HG02588 (cell line): ENCODE results near the gene ANKRD49.
"Not testable (repeated sequence)": the region's sequence is repeated elsewhere in the genome, so short reads cannot be mapped to it uniquely, and the experiment has no call there.

Experiments
- ATAC-seq: cut with Tn5 transposase; IDR thresholded peaks from one replicate; pipeline ENCODE4 v1.9.1; 2021; ENCODE audit warnings: mild to moderate bottlenecking, moderate library complexity; ENCODE audit not compliant: unreplicated experiment

The ANKRD49 gene

DNA sequence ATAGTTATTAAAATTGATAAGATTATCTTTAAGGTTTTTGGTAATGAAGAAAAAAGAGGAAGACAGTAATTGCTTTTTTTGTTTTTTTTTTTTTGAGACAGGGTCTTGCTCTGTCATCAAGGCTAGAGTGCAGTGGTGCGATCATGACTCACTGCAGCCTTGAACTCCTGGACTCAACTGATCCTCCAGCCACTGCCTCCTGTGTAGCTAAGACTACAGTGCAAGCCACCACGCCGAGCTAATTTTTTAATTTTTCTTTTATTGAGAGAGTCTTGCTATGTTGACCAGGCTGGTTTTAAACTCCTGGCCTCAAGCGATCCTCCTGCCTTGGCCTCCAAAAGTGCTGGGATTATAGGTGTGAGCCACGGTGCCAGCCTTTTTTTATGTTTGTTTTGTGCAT, 12.7 kb downstream of the ANKRD49 start:
- not testable (repeated sequence) for ATAC-seq

DNA sequence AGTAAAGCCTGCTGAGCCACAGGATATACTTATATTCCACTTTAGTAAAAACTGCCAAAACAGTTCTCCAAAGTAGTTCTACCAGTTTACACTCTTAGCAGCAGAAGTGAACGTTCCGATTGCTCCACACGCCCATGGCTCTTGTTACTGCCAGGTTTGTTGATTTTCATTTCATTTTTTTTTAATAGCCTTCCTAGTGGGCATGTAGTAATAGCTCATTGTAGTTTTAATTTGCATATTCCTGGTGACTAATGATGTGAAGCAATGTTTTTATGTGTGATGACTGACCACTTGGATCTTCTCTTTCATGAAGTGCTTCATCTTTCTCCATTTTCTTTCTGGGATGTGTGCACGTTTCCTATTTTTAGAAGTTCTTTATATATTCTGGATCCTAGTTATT, 13.7 kb downstream of the ANKRD49 start:
- no peak for ATAC-seq

DNA sequence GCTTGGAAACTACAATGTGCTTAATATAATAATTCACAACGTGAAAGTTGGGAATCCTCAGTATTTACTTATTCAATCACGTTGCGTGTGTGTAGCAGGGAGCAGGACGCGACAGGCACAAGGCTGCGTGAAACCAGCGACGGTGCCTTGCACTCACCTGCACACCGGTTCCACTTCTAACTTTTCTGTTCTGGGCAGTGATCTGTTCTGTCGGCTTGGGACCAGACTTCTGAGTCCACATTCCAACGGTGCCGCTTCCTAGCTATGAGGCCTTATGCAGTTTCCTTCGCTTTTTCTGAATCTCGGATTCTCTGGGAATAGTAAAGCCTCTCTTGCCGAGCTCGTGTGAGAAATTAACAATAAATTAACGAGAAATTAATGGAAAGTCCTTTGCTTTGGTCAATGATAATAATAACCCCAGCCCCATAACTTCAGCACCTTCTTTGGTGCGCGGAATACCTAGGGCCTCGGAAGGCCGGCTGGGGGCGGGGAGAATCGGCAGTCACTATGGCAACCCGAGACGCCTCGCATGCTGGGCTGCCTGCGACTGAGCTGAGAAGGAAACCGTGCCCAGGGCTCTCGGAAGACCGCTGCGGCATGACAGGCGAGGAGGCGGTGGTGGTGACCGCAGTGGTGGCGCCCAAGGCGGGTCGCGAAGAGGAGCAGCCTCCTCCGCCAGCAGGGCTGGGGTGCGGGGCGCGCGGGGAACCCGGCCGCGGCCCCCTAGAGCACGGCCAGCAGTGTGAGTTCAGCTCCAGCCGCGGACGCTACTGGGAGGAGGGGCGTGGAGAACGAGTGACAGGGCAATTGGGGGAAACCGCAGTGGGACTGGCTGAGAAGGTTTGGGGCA, 18.4 kb downstream of the ANKRD49 start, which contains the start of gene C11orf97:
C11orf97 (plus strand) TSS at position 530 of the 850 bp plus-strand sequence; CDS start at position 598, 68 bp downstream.
- peak; percentile 90 for ATAC-seq

DNA sequence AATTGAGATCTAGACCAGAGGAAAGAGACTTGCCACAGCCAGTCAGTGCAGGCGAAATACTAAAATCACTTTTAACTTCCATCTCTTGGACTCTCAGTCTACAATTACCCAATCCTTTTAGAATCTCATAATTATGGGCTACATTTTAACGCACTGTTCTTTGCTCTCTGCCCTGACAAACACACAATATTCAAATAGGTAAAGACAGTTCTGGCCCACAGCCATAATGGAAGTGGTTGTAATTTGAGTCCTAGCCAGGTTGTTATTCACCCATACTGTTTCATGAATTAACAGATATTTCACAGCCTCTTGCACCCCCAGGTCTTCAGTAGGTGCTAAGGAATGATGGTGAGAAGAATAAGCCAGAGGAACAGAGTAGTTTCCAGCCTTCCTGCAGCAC, 19.3 kb downstream of the ANKRD49 start:
- peak; percentile 12 for ATAC-seq

DNA sequence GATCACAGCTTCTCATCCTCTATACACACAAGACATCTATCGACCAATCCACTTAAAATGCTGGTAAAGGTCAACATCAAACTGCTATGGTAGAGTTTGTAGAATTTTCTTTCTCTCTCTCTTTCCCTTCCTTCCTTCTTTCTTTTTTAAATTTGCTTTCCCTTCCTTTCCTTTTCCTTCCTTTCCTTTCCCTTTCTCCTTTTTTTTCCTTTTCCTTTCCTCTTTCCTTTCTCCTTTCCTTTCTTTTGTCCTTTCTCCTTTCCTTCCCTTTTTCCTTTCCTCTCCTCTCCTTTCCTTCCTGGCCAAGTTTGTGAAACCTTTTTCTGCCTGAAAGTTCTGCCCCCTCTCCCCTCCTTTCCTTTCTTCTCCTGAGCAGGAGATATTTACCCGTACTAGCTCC, 21.6 kb downstream of the ANKRD49 start:
- ATAC-seq, result no peak

DNA sequence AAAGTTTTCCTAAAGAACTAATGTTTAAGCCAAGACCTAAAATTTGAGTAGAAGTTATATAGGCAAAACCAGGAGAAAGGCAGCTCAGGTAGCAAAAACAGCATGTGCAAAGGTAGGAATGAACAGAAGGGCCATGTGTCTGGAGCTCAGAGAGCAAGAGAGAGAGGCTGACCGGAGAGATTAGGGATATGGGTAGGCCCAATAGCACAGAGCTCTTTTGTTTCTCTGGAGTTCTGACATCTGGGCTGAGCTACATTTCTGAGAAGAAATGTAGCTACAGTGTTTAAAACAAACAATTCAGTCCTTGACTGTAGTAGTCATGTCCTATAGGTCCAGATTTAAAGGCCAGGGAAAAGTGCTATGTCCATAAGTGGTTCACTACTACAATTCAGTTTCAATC, 22.9 kb downstream of the ANKRD49 start:
- no peak for ATAC-seq

DNA sequence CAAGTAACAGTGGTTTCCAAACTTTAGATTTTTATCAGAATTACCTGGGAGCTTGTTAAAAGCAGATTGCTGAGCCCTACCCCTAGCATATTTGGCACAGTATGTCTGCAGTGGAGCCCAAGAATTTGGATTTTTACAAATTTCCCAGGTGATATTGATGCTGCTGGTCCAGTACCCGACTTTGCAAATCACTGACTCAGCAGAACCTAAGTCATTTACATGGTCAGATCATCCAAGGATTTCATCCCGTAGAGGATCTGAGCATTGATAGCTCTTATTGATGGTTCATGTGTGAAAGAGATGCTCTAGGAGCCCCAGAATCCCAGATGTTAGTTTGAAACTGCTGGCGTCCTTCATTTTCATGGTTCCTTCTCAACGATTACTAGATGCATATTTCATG, 24.5 kb downstream of the ANKRD49 start:
- no peak for ATAC-seq

DNA sequence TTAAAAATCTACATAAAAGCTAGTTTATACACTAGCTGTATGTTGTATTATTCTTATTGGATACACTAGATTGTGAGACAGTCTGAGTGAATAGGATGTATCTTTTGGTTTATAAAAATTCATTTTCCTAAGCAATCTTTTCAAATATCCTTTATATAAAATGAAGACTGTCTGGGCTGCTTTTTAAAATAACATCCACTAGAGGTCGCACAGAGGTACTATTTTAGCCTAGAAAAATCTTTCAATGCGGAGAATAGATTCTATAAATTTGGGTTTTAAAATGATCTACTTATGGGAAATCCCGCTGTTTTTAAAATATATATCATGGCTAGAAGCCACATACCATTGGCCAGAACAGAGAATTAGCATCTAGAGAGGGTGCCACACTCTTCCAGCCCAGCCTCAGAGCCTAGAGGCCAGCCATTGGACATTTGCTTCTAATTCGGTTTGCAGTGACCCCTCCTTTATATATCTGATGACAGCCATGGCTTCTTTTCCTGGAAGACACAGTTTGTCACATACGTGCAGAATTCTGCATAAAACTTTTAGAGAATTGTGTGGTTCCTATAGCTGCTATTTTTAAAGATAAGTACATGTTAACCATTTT, 25.8 kb downstream of the ANKRD49 start:
- ATAC-seq, result peak; percentile 49

DNA sequence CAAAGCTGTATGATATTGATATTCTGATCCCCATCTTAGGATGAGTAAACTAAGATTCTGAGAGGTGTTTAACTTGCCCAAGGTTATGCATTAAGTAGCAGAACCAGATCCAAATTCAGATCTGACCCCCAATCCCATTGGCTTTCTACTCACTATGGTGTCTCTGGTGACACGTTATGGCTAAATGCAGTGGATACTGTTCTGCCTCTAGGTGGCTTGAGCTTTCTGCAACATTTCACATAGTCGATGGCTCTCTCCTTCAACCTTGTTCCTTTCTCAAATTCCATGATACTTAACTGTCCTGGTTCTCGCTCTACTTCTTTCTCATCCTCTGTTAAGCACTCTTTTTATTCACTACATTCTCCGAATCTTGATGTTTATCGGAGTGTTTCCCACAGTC, 27.9 kb downstream of the ANKRD49 start:
- ATAC-seq, result no peak

DNA sequence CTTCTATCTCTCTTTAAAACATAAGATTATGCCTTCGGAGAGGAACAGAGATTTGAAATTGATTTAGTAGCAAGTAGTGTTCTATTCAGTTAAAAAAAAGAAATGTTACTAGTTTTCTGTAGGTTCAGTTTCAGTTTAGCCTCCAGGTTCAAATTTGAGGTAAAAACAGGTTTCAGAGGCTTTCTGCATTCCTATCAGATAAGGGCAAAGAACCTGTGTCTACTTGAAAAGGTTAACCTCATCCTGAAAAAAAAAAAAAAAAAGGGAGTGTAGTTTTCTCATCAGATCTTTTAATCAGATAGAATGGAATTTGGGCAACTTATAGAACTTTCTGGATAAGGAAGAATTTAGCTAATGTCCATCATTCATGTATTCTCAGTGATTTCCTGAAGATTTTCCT, 30.6 kb downstream of the ANKRD49 start:
- ATAC-seq, result no peak

DNA sequence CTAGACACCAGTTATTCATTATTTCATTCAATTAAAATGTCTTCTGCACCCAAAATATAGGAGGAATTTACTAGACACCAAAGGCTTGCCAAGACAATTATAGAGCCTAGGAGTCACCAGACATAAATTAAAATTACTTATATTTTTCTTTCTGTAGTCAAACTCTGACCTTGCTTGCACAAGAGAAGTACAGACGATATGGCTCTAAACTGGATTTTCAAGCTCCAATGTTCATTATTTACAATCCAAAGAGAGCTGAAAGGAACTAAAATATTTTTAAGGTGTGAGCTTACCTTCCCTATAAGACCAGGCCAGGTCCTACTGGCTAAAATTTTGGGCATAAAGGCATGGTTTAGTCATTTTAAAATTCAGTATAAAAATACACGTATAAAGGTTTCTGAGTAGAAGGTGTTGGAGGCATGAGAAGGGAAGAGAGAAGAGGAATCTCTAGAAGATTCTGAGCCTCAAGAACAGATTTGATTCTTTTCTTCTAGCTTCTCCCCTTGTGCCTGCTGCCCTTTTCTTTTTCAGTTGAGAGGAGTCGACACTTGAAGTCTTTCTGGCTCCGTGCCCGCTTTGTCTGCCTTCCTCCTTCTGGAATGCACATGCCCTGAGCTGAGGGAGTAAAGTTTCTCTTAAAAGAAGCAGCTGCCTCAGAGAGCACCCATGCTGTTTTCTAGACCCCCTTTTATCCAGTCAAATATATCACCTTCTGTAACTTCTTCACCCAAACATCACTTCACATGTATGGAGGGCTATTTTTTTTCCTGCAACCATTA, 32.0 kb downstream of the ANKRD49 start:
- no peak for ATAC-seq

DNA sequence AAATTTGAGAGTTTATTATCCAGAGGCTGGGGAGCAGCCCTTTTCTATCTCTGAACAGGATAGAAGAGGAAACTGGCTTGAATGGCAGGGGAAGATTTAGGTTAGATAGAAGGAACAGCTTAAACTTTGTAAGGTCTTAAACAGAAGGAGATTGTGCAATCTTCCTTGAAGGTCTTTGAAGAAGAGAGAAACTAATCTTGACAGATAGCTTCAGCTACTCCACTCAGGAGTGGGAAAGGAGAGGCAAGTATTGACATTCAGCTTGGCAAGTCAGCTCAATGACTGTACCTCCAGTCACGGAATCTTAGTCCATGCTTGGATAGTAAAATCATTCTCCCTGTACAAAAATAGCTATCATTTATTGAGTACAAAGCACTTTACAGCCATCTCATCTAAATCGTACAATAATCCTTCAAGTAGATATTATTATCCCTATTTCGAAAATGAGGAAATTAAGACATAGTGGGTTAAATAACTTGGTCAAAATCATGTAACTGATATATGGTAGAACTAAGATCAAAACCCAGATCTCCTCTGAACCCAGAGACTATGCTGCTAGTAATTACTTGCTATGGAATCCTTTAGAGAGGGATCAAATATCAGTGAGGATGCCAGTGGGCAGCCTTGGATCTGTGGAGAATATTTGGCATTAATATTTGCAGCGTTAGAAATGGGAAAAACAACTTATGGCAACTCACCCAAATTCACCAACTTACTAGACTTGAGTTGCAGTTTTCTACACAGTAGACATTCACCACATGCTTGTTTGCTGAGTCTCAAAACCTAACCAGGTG, 33.1 kb downstream of the ANKRD49 start:
- ATAC-seq, result no peak

DNA sequence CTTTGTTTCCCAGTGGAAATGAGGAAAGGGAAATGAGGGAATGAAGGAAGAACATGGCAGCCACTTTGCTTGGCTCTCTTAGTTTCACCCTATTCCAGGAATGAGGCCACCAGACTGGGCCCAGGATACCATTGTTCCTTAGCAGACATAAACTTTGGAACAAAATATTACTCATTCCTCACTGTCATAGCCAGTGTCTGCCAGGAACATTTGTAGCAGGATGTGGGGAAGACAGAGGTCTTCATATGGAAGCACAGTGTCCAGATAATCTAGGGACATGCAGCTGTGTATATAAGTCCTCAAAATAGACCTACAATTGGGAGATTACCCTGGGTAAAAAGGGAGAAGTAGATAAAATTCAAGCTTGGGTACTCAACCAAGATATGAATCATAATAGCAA, 34.8 kb downstream of the ANKRD49 start:
- ATAC-seq, result no peak

DNA sequence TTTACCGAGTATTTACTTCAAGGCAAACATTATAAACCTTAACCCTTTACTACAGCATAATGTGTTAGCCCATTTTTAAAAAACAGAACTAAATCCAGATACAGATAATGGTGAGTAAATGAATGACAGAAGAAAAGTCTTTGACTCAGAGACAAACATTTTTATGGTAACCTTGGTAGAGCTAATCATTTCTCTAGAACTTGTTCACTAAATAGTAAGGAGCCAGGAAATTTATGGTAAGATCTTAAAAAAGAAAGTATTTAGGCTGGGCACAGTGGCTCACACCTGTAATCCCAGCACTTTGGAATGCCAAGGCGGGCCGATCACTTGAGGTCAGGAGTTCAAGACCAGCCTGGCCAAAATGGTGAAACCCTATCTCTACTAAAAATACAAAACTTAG, 38.4 kb downstream of the ANKRD49 start:
- ATAC-seq, result no peak

DNA sequence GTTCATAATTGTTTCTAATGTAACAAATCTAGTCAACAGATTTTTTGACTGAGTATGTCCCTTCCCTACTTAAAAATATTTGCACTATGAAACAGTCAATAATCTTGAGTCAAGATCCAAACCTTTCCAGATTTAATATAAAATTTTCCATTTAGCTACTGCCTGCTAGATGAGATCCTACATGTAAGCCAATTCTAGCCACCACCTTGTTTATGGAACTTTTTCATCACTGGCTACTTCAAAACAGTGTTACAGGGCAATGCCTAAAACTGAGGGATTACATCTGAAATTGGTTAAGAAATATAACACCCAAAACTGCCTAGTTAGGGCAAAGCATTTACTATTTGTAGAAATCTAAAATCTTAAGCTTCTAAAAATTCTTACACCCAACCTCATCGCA, 39.4 kb downstream of the ANKRD49 start:
- no peak for ATAC-seq

DNA sequence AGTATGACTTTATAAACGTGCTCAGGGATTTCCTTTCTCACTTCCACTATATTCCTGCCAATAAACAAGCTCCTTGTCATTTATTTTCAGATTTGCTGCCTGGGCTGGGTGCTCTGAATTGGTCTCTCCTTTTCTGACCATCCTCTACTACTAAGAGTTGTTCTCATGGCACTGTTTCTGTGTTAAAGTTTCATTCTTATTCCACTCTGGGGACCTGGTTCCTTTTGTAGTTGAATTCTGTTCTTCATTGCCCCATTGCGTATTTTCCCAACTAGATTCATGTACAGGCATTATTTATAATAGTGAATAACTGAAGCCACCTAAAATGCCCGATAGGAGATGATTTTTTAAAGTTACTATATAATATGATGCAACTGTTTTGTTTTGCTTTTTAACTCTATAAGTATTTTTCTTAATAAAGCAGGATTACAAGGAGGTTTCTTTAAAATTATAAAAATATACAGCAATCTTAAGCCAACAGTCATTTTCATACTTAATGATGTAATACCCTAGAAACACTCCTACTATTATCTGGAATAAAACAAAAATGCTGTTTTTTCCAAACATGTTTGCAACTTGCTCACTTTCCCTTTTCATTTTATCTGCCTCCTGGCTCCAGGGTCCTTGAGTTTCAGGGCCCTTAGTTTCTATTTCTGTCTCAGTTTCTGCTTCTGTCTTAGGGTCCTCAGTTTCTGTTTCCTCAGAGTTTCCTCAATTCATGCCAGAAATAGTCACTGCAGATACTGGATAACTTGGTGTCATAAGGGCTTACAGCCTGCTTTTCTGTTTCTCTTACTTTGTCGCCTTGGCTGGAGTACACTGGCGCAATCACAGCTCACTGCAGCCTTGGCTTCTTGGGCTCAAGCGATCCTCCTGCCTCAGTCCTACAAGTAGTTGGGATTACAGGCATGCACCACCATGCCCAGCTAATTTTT, 40.2 kb downstream of the ANKRD49 start:
- ATAC-seq, result no peak

DNA sequence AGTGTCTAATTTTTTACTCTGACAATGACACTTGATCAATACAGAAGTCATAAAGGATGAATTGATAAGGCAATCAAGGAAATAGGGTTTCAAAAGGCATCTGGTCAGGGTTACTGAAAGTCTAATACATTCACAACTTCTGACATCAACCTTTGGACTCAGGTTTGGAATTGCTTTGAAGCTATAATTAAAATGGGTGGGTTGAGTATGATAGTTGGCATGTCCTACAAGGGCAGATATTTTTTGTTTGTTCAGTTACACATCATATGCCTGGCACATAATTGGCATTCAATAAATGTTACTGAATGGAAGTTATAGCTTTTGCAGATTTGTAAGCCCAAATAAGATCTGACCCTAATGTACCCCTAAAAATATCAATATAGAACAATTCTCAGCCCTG, 42.6 kb downstream of the ANKRD49 start:
- no peak for ATAC-seq

DNA sequence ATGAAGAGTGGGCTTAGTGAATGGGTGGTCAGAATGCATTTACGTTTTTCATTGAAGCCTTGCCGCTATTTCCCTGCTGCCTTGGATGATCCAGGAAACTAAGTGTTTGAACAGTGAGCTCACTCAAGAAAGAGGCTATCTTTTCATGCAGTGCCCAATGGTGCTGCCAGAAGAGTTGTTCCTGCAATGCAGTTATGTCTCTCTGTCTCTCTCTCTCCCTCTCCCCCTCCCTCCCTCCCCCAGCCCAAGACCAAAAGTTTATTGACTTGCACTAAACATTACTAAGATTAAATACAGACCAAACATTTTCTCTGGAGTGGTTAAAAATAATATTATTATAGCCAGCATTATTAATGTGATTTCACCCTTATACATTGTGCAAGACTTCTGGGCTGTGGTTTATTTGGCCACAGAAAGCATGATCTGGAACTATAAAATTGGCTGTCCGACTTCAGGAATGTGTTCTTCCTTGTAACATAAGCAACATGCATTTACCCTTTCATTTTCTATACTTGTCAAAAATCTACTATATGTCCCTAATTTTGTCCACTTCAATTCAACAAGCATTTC, 43.3 kb downstream of the ANKRD49 start:
- ATAC-seq, result no peak

DNA sequence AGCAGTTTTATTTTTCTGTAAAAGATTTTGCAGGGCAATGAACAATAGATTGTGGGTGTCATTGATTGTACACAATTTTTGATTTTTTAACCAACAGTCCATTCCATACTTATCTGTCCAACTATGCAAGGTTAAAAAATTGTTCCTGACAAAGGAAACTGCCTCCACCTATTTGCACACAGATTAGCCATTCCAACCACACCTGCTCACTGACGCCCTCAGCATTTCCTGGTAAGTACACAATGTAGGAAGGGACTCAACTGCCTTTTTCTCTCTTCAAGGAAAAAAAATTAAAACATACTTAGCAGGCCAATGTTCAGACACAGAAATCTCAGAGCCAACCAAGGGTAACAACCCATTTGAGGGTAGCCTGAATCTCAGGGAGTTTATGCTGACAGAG, 45.6 kb downstream of the ANKRD49 start:
- no peak for ATAC-seq
